GM19239 (cell line): Measurements from ENCODE around the gene USP6NL.
A peak's percentile ranks its signal among the peaks of the same experiment; 100 is the strongest.
"Not testable (repeated sequence)": the region's sequence is repeated elsewhere in the genome, so short reads cannot be mapped to it uniquely, and the experiment has no call there.

Source experiments
- DNase-seq: peaks from one replicate; pipeline ENCODE4 v3.0.0; 2011; ENCODE audit warnings: low spot score; ENCODE audit not compliant: insufficient read length
- FAIRE-seq: peaks from 2 replicates; lab custom pipeline; 2011; peaks lifted over from hg19 to GRCh38; lab: Jason Lieb, UNC

The USP6NL gene

GRCh38 chr10:11436445-11436844, 175.0 kb downstream of the USP6NL start:
- not testable (repeated sequence) for FAIRE-seq, DNase-seq

GRCh38 chr10:11435581-11435981, 175.9 kb downstream of the USP6NL start:
- DNase-seq (no peak), FAIRE-seq (no peak)

- peak; percentile 72 for FAIRE-seq
Measured at GRCh38 chr10:11434324-11434723, 177.1 kb downstream of the USP6NL start.

GRCh38 chr10:11433657-11434056, 177.8 kb downstream of the USP6NL start:
- FAIRE-seq: no peak
- DNase-seq: no peak

More at GRCh38 chr10:11434324-11434723, 177.1 kb downstream of the USP6NL start:
- DNase-seq: no peak

GRCh38 chr10:11431216-11431555, 180.3 kb downstream of the USP6NL start:
- no peak for FAIRE-seq
- no peak for DNase-seq

- no peak for FAIRE-seq
- no peak for DNase-seq
Measured at GRCh38 chr10:11430421-11431215, 180.8 kb downstream of the USP6NL start.

- FAIRE-seq (no peak), DNase-seq (no peak)
Measured at GRCh38 chr10:11429439-11430052, 181.9 kb downstream of the USP6NL start.

GRCh38 chr10:11425676-11426075, 185.8 kb downstream of the USP6NL start:
- DNase-seq (no peak), FAIRE-seq (no peak)

GRCh38 chr10:11425296-11425610, 186.2 kb downstream of the USP6NL start:
- no peak for DNase-seq
- FAIRE-seq: no peak

- DNase-seq (no peak), FAIRE-seq (peak; percentile 77)
Measured at GRCh38 chr10:11424456-11425295, 186.8 kb downstream of the USP6NL start.

- no peak for DNase-seq
- FAIRE-seq: no peak
Measured at GRCh38 chr10:11416974-11417373, 194.5 kb downstream of the USP6NL start.

GRCh38 chr10:11415095-11415494, 196.4 kb downstream of the USP6NL start:
- no peak for DNase-seq
- FAIRE-seq: no peak

GRCh38 chr10:11414314-11415038, 197.0 kb downstream of the USP6NL start:
- FAIRE-seq: no peak
- no peak for DNase-seq

GRCh38 chr10:11411926-11412545, 199.4 kb downstream of the USP6NL start:
- no peak for FAIRE-seq
- DNase-seq: no peak

- no peak for FAIRE-seq
- DNase-seq: no peak
Measured at GRCh38 chr10:11409357-11409756, 202.1 kb downstream of the USP6NL start.

- FAIRE-seq: no peak
- DNase-seq: no peak
Measured at GRCh38 chr10:11407939-11408338, 203.5 kb downstream of the USP6NL start.

GRCh38 chr10:11406746-11407145, 204.7 kb downstream of the USP6NL start:
- DNase-seq (no peak), FAIRE-seq (no peak)

- no peak for FAIRE-seq
- no peak for DNase-seq
Measured at GRCh38 chr10:11404901-11405300, 206.5 kb downstream of the USP6NL start.
